HG03039 (cell line): ENCODE measurements around the gene GOLM1.

ENCODE experiments used
- ATAC-seq: cut with Tn5 transposase; IDR thresholded peaks from one replicate; pipeline ENCODE4 v1.9.1; 2021; ENCODE audit warnings: mild to moderate bottlenecking, moderate library complexity; ENCODE audit not compliant: unreplicated experiment

The GOLM1 gene

DNA sequence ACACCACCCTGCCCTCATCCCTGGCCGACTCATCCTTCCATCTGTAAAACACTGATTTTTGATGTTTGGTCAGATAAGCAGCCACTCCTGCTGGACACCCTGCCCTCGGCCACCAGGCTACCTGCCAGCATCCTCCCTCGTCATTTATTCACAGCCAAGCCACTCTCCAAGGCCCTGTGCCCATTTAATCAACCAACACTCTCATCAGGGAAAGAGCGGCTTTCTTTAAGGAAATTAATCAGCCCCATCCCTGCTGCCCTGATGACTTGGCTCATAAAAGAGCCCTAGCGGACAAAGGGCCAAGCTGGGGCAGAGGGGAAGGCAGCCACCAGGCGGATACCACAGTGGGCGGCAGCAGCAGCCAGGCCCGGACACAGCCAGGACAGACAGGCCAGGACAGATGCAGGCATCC lies 52.4 kb downstream of the GOLM1 start:
- no peak for ATAC-seq

GRCh38 chr9:86046071-86046636 lies 53.2 kb downstream of the GOLM1 start:
- no peak for ATAC-seq

GRCh38 chr9:86045654-86046053 lies 53.7 kb downstream of the GOLM1 start:
- ATAC-seq, result no peak

DNA sequence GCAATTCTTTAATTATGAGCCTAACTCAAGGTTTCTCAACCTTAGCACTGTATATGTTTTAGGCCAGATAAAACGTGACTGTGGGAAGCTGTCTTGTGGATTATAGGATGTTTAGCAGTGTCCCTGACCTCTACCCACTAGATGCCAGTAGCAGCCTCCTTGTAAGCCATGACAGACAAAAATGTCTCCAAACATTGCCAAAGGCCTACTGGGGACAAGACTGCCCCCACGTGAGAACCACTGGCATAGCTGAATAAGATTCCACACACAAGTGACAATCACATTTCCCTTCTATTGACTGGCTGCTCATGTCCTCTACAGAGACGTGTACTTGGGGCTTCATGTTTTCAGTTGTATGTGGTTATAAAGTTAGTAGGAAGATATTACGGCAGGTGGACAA lies 55.4 kb downstream of the GOLM1 start:
- ATAC-seq, result no peak

DNA sequence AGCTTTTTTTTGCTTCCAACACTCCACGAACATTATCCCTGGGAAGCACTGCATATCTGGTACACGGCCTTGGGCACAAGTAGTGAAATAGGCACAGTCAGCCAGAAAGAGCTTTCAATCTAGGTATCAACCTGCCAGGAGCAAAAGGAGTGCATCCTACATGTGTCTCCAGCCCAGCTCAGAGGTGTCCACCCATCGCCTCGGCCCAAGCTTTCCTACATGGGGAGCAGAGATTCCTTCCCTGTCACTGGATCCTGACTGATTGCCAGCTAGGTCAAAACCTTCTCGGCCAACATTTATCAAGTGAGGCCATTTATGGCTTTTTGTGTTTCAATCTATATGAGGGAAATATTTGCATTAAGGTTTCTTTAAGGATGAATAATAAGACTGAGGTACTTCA lies 55.8 kb downstream of the GOLM1 start:
- no peak for ATAC-seq

- ATAC-seq, result no peak
Observed at GRCh38 chr9:86042199-86042978, 57.0 kb downstream of the GOLM1 start.

GRCh38 chr9:86041311-86041741 lies 58.0 kb downstream of the GOLM1 start:
- no peak for ATAC-seq

GRCh38 chr9:86040861-86041155 lies 58.5 kb downstream of the GOLM1 start:
- no peak for ATAC-seq

GRCh38 chr9:86039991-86040860 lies 59.1 kb downstream of the GOLM1 start:
- no peak for ATAC-seq

- no peak for ATAC-seq
Observed at GRCh38 chr9:86036555-86036954, 62.8 kb downstream of the GOLM1 start.

- ATAC-seq, result no peak
Observed at GRCh38 chr9:86035827-86036440, 63.4 kb downstream of the GOLM1 start.

GRCh38 chr9:86034863-86035734 lies 64.3 kb downstream of the GOLM1 start:
- no peak for ATAC-seq

DNA sequence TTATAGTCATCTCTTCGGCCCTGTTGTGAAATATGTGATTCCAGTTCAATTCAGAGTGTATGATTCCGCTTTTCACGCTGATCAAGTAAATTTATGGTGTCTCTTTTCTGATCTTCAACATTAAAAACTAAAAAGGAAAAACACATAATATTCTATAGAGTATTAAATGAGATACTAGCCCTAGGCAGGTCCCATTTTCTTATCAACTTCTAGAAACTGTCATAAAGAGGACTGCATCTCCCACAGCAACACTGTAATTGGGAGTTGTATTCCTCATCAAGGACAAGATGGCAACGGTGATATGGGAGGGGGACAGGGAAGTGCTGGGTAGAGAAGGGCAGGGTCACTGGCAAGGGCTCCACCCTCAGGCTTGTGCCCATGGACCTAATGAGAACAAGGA lies 71.6 kb downstream of the GOLM1 start:
- ATAC-seq, result no peak

GRCh38 chr9:86022687-86023266 lies 76.6 kb downstream of the GOLM1 start:
- ATAC-seq, result no peak

- ATAC-seq, result no peak
Observed at GRCh38 chr9:86021166-86021565, 78.2 kb downstream of the GOLM1 start.

DNA sequence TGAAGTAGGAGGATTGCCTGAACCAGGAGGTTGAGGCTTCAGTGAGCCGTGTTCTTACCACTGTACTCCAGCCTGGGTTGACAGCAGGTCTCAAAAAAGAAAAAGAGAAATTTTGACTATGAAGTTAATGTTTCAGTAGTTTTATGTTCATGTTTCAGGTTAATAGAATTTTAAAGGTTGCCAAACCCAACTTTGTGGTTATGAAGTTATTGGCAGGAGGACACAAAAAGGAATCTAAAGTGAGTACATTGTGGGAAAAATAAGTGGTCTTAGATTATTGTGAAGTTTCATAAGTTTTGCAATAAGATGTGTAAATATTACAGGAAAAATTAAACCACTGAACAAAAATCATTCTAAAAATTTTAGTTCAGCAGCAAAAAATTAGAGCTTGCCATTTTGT lies 78.6 kb downstream of the GOLM1 start:
- ATAC-seq, result no peak

- no peak for ATAC-seq
Observed at GRCh38 chr9:86009133-86009532, 90.2 kb downstream of the GOLM1 start.

GRCh38 chr9:86005253-86005775 lies 94.0 kb downstream of the GOLM1 start:
- ATAC-seq, result no peak

GRCh38 chr9:85995599-85995998 lies 103.8 kb downstream of the GOLM1 start:
- ATAC-seq, result no peak

DNA sequence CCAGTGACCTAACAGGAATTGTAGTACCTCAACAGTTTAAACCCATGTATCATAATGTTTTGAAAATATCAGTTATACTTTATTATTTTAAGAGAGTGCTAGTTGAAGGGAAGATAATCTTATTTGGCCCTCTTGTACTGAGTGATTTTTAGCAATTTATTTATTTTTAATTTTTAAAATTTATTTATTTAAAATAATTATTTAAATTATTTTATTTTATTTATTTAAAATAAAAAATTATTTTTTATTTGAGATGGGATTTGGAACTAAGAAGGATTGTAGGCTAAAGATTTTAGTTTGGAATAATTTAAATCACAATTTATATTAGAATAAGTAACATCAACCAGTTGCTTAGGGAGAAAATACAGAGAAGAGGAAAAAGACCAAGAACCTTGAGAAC lies 104.3 kb downstream of the GOLM1 start:
- no peak for ATAC-seq
